Body of pancreas (tissue), 4 donors: ENCODE results near the gene ACER1.

Experiments used
- POLR2A ChIP-seq, 3 donors: fragments of 450-650 bp; IDR thresholded peaks; one replicate each; pipeline ENCODE4 v1.6.1; 2016; ENCODE audit warnings: antibody characterized with exemption in 3 of 3, mild to moderate bottlenecking in 2 of 3
- TF ChIP-seq, protein P1 (sequence below), 7 experiments: fragments of 450-650 bp in 4 of 7; fragments of 200-600 bp in 3 of 7; sonication (generic) in 3 of 7; IDR thresholded peaks; one replicate each; pipeline ENCODE4 v1.5.1; 2016 to 2019; ENCODE audit warnings: antibody characterized with exemption in 7 of 7

DNA sequence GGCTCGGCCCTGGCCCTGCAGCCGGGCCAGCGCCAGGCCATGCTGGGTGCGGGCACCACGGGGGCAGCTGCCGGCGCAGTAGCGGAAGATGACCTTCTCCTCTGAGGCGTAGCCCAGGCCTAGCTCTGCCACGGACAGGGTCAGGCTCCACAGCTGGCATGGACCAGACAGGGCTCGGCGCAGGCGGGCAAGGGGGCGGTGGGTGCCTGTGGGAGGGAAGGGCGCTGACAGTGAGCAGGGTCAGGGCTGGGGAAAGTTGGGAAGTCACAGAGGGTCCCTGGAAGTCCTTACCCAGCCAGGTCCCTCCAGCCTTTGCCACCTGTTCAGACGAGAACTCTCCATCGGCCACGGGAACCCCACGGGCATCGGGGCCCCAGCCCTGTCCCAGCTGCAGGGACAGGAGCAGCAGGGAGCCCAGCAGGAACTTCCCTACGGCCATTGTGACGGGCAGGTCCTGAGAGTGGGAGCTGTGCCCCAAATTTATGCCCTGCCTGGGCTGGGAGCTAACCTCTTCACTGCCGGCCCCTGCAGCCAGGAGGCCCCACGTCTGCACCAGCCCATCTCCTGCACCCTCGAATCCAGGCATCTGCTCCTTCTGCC is 42.1 kb upstream of the ACER1 start, which contains the start of gene PSPN:
- no peak for TF ChIP-seq POLR2A (IDR thresholded peaks at IDR 0.05)
- TF ChIP-seq, protein P1, sequence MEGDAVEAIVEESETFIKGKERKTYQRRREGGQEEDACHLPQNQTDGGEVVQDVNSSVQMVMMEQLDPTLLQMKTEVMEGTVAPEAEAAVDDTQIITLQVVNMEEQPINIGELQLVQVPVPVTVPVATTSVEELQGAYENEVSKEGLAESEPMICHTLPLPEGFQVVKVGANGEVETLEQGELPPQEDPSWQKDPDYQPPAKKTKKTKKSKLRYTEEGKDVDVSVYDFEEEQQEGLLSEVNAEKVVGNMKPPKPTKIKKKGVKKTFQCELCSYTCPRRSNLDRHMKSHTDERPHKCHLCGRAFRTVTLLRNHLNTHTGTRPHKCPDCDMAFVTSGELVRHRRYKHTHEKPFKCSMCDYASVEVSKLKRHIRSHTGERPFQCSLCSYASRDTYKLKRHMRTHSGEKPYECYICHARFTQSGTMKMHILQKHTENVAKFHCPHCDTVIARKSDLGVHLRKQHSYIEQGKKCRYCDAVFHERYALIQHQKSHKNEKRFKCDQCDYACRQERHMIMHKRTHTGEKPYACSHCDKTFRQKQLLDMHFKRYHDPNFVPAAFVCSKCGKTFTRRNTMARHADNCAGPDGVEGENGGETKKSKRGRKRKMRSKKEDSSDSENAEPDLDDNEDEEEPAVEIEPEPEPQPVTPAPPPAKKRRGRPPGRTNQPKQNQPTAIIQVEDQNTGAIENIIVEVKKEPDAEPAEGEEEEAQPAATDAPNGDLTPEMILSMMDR (IDR thresholded peaks at IDR 0.05): no peak
